GM12878 (cell line): ENCODE results near the gene EPHA8.

Experiments
- BHLHE40 ChIP-seq, 2 experiments: fragments of 450-650 bp in 1 of 2; IDR thresholded peaks; 2 replicates each; pipeline ENCODE4 v1.6.1; 2011 to 2017; ENCODE audit warnings: low read depth in 2 of 2, borderline replicate concordance in 1 of 2, improper control_type of control experiment in 1 of 2, low read length in 1 of 2, mild to moderate bottlenecking in 1 of 2
- MYC ChIP-seq: IDR thresholded peaks from 2 replicates; pipeline ENCODE4 v1.6.1; 2011; ENCODE audit warnings: mild to moderate bottlenecking, low read length, moderate library complexity, inconsistent platforms; ENCODE audit not compliant: insufficient read depth, insufficient replicate concordance, insufficient read length, severe bottlenecking
- NR2C2 ChIP-seq: IDR thresholded peaks from 2 replicates; pipeline ENCODE4 v1.6.1; 2011; ENCODE audit warnings: borderline replicate concordance, low read depth; ENCODE audit not compliant: control insufficient read depth, insufficient read length
- POLR2A ChIP-seq: IDR thresholded peaks from 2 replicates; pipeline ENCODE4 v1.6.1; 2011; ENCODE audit warnings: low read depth, mild to moderate bottlenecking, low read length
- RAD21 ChIP-seq: IDR thresholded peaks from 2 replicates; pipeline ENCODE4 v1.6.1; 2011; ENCODE audit warnings: mild to moderate bottlenecking, low read depth, low read length, moderate library complexity; ENCODE audit not compliant: insufficient read depth
- SIN3A ChIP-seq: IDR thresholded peaks from 2 replicates; pipeline ENCODE4 v1.6.1; 2012; ENCODE audit warnings: low read depth, low read length, improper control_type of control experiment
- SREBF2 ChIP-seq: IDR thresholded peaks from 2 replicates; pipeline ENCODE4 v1.6.1; 2012; ENCODE audit warnings: mild to moderate bottlenecking, low read length
- TCF12 ChIP-seq: IDR thresholded peaks from 2 replicates; pipeline ENCODE4 v1.6.1; 2011; ENCODE audit warnings: low read depth, mild to moderate bottlenecking, low read length
- TF ChIP-seq, protein P1 (sequence below): IDR thresholded peaks from 2 replicates; pipeline ENCODE4 v1.6.1; 2011; ENCODE audit warnings: mild to moderate bottlenecking, low read depth, low read length, moderate library complexity; ENCODE audit not compliant: insufficient replicate concordance
- TF ChIP-seq, protein P2 (sequence below), 3 experiments: IDR thresholded peaks in 2 of 3; conservative IDR thresholded peaks in 1 of 3; 2 replicates each; pipeline ENCODE4 v1.5.1; 2011; ENCODE audit warnings: low read depth in 3 of 3, low read length in 3 of 3, mild to moderate bottlenecking in 3 of 3, control low read depth in 2 of 3, moderate library complexity in 2 of 3, inconsistent platforms in 1 of 3, mixed read lengths in 1 of 3; ENCODE audit not compliant: control insufficient read depth in 2 of 3, insufficient read depth in 1 of 3; ENCODE audit errors: extremely low read depth in 1 of 3

DNA sequence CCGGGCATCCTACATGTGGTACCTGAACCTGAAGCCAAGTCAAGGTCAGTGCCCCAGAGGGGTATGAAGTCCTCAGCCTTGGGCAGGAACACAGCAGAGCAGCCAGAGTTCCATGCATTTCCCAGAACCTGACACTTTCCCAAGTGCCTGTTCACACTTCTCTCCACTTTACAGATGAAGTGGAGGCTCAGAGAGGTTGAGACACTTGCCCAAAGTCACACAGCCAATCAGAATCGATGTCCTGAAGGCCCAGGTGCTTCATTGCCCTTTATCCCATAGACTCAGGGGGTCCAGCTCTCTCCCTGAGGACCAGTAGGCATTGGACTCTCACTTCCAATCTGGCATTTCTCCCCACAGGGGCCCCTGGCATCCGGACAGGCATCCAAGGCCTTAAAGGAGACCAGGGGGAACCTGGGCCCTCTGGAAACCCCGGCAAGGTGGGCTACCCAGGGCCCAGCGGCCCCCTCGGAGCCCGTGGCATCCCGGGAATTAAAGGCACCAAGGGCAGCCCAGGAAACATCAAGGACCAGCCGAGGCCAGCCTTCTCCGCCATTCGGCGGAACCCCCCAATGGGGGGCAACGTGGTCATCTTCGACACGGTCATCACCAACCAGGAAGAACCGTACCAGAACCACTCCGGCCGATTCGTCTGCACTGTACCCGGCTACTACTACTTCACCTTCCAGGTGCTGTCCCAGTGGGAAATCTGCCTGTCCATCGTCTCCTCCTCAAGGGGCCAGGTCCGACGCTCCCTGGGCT lies 75.4 kb downstream of the EPHA8 start:
- TF ChIP-seq POLR2A (no peak), RAD21 (no peak), TCF12 (no peak), BHLHE40 (IDR thresholded peaks at IDR 0.05; ENCODE audit: borderline replicate concordance in 1 of 2, low read depth in 2 of 2, low read length in 1 of 2) (no peak), NR2C2 (no peak), SIN3A (no peak), MYC (no peak), SREBF2 (no peak)
- TF ChIP-seq, protein P1, sequence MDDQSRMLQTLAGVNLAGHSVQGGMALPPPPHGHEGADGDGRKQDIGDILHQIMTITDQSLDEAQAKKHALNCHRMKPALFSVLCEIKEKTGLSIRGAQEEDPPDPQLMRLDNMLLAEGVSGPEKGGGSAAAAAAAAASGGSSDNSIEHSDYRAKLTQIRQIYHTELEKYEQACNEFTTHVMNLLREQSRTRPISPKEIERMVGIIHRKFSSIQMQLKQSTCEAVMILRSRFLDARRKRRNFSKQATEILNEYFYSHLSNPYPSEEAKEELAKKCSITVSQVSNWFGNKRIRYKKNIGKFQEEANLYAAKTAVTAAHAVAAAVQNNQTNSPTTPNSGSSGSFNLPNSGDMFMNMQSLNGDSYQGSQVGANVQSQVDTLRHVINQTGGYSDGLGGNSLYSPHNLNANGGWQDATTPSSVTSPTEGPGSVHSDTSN = no peak
- TF ChIP-seq, protein P2, sequence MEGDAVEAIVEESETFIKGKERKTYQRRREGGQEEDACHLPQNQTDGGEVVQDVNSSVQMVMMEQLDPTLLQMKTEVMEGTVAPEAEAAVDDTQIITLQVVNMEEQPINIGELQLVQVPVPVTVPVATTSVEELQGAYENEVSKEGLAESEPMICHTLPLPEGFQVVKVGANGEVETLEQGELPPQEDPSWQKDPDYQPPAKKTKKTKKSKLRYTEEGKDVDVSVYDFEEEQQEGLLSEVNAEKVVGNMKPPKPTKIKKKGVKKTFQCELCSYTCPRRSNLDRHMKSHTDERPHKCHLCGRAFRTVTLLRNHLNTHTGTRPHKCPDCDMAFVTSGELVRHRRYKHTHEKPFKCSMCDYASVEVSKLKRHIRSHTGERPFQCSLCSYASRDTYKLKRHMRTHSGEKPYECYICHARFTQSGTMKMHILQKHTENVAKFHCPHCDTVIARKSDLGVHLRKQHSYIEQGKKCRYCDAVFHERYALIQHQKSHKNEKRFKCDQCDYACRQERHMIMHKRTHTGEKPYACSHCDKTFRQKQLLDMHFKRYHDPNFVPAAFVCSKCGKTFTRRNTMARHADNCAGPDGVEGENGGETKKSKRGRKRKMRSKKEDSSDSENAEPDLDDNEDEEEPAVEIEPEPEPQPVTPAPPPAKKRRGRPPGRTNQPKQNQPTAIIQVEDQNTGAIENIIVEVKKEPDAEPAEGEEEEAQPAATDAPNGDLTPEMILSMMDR (IDR thresholded peaks at IDR 0.05 in 2 of 3, conservative IDR thresholded peaks at IDR 0.05 in 1 of 3; ENCODE audit: control insufficient read depth in 2 of 3, extremely low read depth in 1 of 3, insufficient read depth in 1 of 3, low read depth in 3 of 3, low read length in 3 of 3) = no peak
